H1 (cell line): ENCODE measurements around the gene BRD3OS. TPM values are rescaled to one million over a fixed set of nuclear protein-coding genes. Genes with fewer than 3 reads are reported as not detected.

Source experiments
- CTCF ChIA-PET: fragments of 300-600 bp; sonication (Branson Sonifier 250); formaldehyde crosslinking; loops from one replicate; lab custom pipeline; 2021; ENCODE audit not compliant: partially characterized antibody; lab: Charles Lee
- POLR2A ChIA-PET: fragments of 300-600 bp; sonication (Branson Sonifier 250); formaldehyde crosslinking; loops from one replicate; lab custom pipeline; 2021; ENCODE audit warnings: inconsistent platforms; ENCODE audit not compliant: partially characterized antibody; lab: Charles Lee
- DNase-seq, 2 experiments: peaks; one replicate each; pipeline versions ENCODE4 v3.0.0 to v3.0.0-alpha.2; 2010 to 2022; ENCODE audit warnings: low spot score in 2 of 2, low read depth in 1 of 2, mixed read lengths in 1 of 2
- FAIRE-seq: peaks from 2 replicates; lab custom pipeline; 2011; peaks lifted over from hg19 to GRCh38; lab: Jason Lieb, UNC
- H2AFZ ChIP-seq: 2 replicates; pipeline ENCODE4 v1.8.1; 2012; ENCODE audit warnings: low read length, inconsistent platforms
- H2AK5ac ChIP-seq: 2 replicates; pipeline ENCODE4 v1.6.1; 2013; ENCODE audit warnings: low read depth, low read length
- H2BK120ac ChIP-seq: replicated peaks from 2 replicates; pipeline ENCODE3; 2013; ENCODE audit warnings: low read depth, low read length, inconsistent platforms
- H2BK12ac ChIP-seq: 2 replicates; pipeline ENCODE4 v1.6.1; 2013; ENCODE audit warnings: low read depth, low read length
- H2BK15ac ChIP-seq: 2 replicates; pipeline ENCODE4 v1.6.1; 2013; ENCODE audit warnings: low read length
- H2BK20ac ChIP-seq: 2 replicates; pipeline ENCODE4 v1.6.1; 2013; ENCODE audit warnings: low read length
- H2BK5ac ChIP-seq: 2 replicates; pipeline ENCODE4 v1.6.1; 2013; ENCODE audit warnings: low read depth, low read length
- H3K14ac ChIP-seq: 2 replicates; pipeline ENCODE4 v1.6.1; 2013; ENCODE audit warnings: inconsistent platforms; ENCODE audit not compliant: insufficient read length
- H3K18ac ChIP-seq: 2 replicates; pipeline ENCODE4 v1.6.1; 2013; ENCODE audit warnings: low read length; ENCODE audit errors: extremely low read depth
- H3K23ac ChIP-seq: 2 replicates; pipeline ENCODE4 v1.6.1; 2013; ENCODE audit warnings: inconsistent platforms; ENCODE audit not compliant: insufficient read length
- H3K23me2 ChIP-seq: 2 replicates; pipeline ENCODE4 v1.6.1; 2013; ENCODE audit warnings: low read depth, low read length
- H3K27ac ChIP-seq: 2 replicates; pipeline ENCODE4 v1.6.1; 2011; ENCODE audit warnings: low read depth, low read length, inconsistent platforms
- H3K27me3 ChIP-seq, 4 experiments: replicated peaks in 1 of 4; 1 replicate in 1 of 4; 2 replicates in 3 of 4; pipeline versions ENCODE4 v1.6.1 to v1.8.1; 2011 to 2013; ENCODE audit warnings: low read length in 3 of 4, mild to moderate bottlenecking in 3 of 4, inconsistent platforms in 2 of 4, mixed read lengths in 2 of 4, moderate library complexity in 1 of 4; ENCODE audit not compliant: control insufficient read depth in 3 of 4, insufficient read depth in 3 of 4; ENCODE audit errors: extremely low read depth in 1 of 4
- H3K36me3 ChIP-seq, 4 experiments: 2 replicates each; pipeline versions ENCODE4 v1.6.1 to v1.8.1; 2011 to 2013; ENCODE audit warnings: mild to moderate bottlenecking in 4 of 4, low read length in 3 of 4, moderate library complexity in 2 of 4, control low read depth in 1 of 4, inconsistent platforms in 1 of 4; ENCODE audit not compliant: insufficient read depth in 4 of 4, control insufficient read depth in 2 of 4
- H3K4ac ChIP-seq: replicated peaks from 2 replicates; pipeline ENCODE3; 2013; ENCODE audit warnings: low read length, low read depth, mixed read lengths, inconsistent platforms; ENCODE audit not compliant: insufficient read length
- H3K4me1 ChIP-seq, 4 experiments: replicated peaks in 1 of 4; 1 replicate in 1 of 4; 2 replicates in 3 of 4; pipeline versions ENCODE4 v1.6.1 to v1.8.1; 2011 to 2013; ENCODE audit warnings: low read length in 3 of 4, inconsistent platforms in 2 of 4, mixed read lengths in 1 of 4; ENCODE audit not compliant: insufficient read depth in 4 of 4, control insufficient read depth in 3 of 4
- H3K4me2 ChIP-seq, 2 experiments: 2 replicates each; pipeline versions ENCODE4 v1.6.1 to v1.8.1; 2011 to 2013; ENCODE audit warnings: low read depth in 2 of 2, low read length in 2 of 2, control low read depth in 1 of 2, inconsistent platforms in 1 of 2, mild to moderate bottlenecking in 1 of 2; ENCODE audit not compliant: insufficient read depth in 1 of 2
- H3K4me3 ChIP-seq, 4 experiments: fragments of 200-600, 300-600 bp in 1 of 4; sonication (generic), shearing (Covaris generic), sonication (Bioruptor Twin) in 1 of 4; 2 replicates each; pipeline versions ENCODE4 v1.5.1 to v1.8.1; 2011 to 2016; ENCODE audit warnings: low read length in 4 of 4, low read depth in 3 of 4, control low read depth in 2 of 4, inconsistent platforms in 2 of 4, mild to moderate bottlenecking in 2 of 4, mixed read lengths in 1 of 4, moderate library complexity in 1 of 4; ENCODE audit not compliant: insufficient read depth in 2 of 4; ENCODE audit errors: extremely low read depth in 1 of 4
- H3K56ac ChIP-seq: replicated peaks from 2 replicates; pipeline ENCODE3; 2013; ENCODE audit warnings: low read depth, mild to moderate bottlenecking, mixed read lengths, low read length, inconsistent platforms; ENCODE audit not compliant: insufficient read length
- H3K79me1 ChIP-seq: 2 replicates; pipeline ENCODE4 v1.6.1; 2013; ENCODE audit warnings: low read depth, low read length, control low read depth
- H3K79me2 ChIP-seq, 2 experiments: 2 replicates each; pipeline versions ENCODE4 v1.6.1 to v1.8.1; 2012 to 2013; ENCODE audit warnings: low read length in 2 of 2, mild to moderate bottlenecking in 2 of 2, inconsistent platforms in 1 of 2; ENCODE audit not compliant: insufficient read depth in 2 of 2, control insufficient read depth in 1 of 2
- H3K9ac ChIP-seq, 4 experiments: replicated peaks in 1 of 4; 1 replicate in 1 of 4; 2 replicates in 3 of 4; pipeline versions ENCODE4 v1.6.1 to v1.8.1; 2011 to 2013; ENCODE audit warnings: low read depth in 3 of 4, low read length in 3 of 4, control low read depth in 2 of 4, mild to moderate bottlenecking in 2 of 4, moderate library complexity in 2 of 4, inconsistent platforms in 1 of 4; ENCODE audit errors: extremely low read depth in 1 of 4
- H3K9me3 ChIP-seq, 2 experiments: 2 replicates each; pipeline versions ENCODE4 v1.6.1 to v1.8.1; 2012 to 2013; ENCODE audit warnings: mild to moderate bottlenecking in 2 of 2, moderate library complexity in 2 of 2, control low read depth in 1 of 2, inconsistent platforms in 1 of 2, low read depth in 1 of 2, low read length in 1 of 2, mixed read lengths in 1 of 2; ENCODE audit not compliant: insufficient read depth in 2 of 2
- H4K20me1 ChIP-seq, 2 experiments: replicated peaks in 1 of 2; 2 replicates each; pipeline versions ENCODE3 to v1.8.1; 2011 to 2013; ENCODE audit warnings: inconsistent platforms in 2 of 2, low read length in 2 of 2, mild to moderate bottlenecking in 1 of 2; ENCODE audit not compliant: insufficient read depth in 2 of 2, control insufficient read depth in 1 of 2
- H4K5ac ChIP-seq: 2 replicates; pipeline ENCODE4 v1.6.1; 2013; ENCODE audit warnings: low read length, low read depth, mixed read lengths, inconsistent platforms; ENCODE audit not compliant: insufficient read length
- H4K8ac ChIP-seq: 2 replicates; pipeline ENCODE4 v1.8.0; 2013; ENCODE audit warnings: mild to moderate bottlenecking, moderate library complexity, low read length, inconsistent platforms; ENCODE audit not compliant: insufficient read depth; ENCODE audit errors: extremely low read depth
- H4K91ac ChIP-seq: replicated peaks from 2 replicates; pipeline ENCODE3; 2013; ENCODE audit warnings: low read length, mixed read lengths, inconsistent platforms; ENCODE audit not compliant: insufficient read length
- EGR1 ChIP-seq: IDR thresholded peaks from 2 replicates; pipeline ENCODE4 v1.6.1; 2011; ENCODE audit warnings: low read depth, low read length, borderline replicate concordance
- KDM5A ChIP-seq: fragments of 200-600 bp; IDR thresholded peaks from 2 replicates; pipeline ENCODE4 v1.7.1; 2012; ENCODE audit warnings: mild to moderate bottlenecking, low read length, inconsistent platforms, mixed read lengths
- NANOG ChIP-seq: IDR thresholded peaks from 2 replicates; pipeline ENCODE4 v1.6.1; 2011; ENCODE audit warnings: low read length, low read depth, mild to moderate bottlenecking, inconsistent platforms; ENCODE audit not compliant: insufficient read depth, poor library complexity, severe bottlenecking
- PHF8 ChIP-seq: fragments of 200-600 bp; sonication (generic); conservative IDR thresholded peaks from 2 replicates; pipeline ENCODE4 v1.7.1; 2012; ENCODE audit warnings: low read depth, mild to moderate bottlenecking, inconsistent platforms, low read length, moderate library complexity
- RFX5 ChIP-seq: IDR thresholded peaks from 2 replicates; pipeline ENCODE4 v1.6.1; 2011; ENCODE audit warnings: low read depth, low read length, improper control_type of control experiment, borderline replicate concordance
- SIN3A ChIP-seq, 2 experiments: IDR thresholded peaks in 1 of 2; conservative IDR thresholded peaks in 1 of 2; 2 replicates each; pipeline ENCODE4 v1.6.1; 2011 to 2012; ENCODE audit warnings: low read length in 2 of 2, improper control_type of control experiment in 1 of 2, low read depth in 1 of 2, mild to moderate bottlenecking in 1 of 2
- TAF1 ChIP-seq: IDR thresholded peaks from 2 replicates; pipeline ENCODE4 v1.6.1; 2011; ENCODE audit warnings: mild to moderate bottlenecking, low read depth, low read length
- ZNF274 ChIP-seq: IDR thresholded peaks from 2 replicates; pipeline ENCODE4 v1.7.0; 2012; ENCODE audit warnings: low read length, borderline replicate concordance; ENCODE audit errors: extremely low read depth
- WGBS, 2 experiments: shearing (Covaris generic) in 1 of 2; methylation state at CpG; one replicate each; pipeline versions ENCODE4 v1.1.6 to v1.1.7; 2013 to 2015; ENCODE audit warnings: low lambda C conversion rate in 2 of 2, mixed read lengths in 2 of 2, inconsistent platforms in 1 of 2, low coverage in 1 of 2, missing lambda C conversion rate in 1 of 2; ENCODE audit not compliant: insufficient replicate concordance in 2 of 2, insufficient coverage in 1 of 2, insufficient read length in 1 of 2; ENCODE audit errors: extremely low coverage in 1 of 2, missing lambda C conversion rate in 1 of 2; 5-methylcytosine and 5-hydroxymethylcytosine counted together
- polyA plus RNA-seq, 7 experiments: library from polyadenylated mRNA; depleted of rRNA in 3 of 7; stranded (reverse) in 5 of 7; unstranded in 2 of 7; fragments of >200 nt in 5 of 7; fragments of 200-250 nt in 2 of 7; gene quantifications; 1 replicate in 5 of 7; 2 replicates in 1 of 7; 4 replicates in 1 of 7; pipeline versions ENCODE4 v1.2.1 to v1.2.3, GENCODE V29; 2011 to 2013; ENCODE audit warnings: missing spikeins in 2 of 7, mixed read lengths in 2 of 7
- total RNA-seq: library from RNA; stranded (reverse); fragmentation: NEBNext Ultra II Directional; extraction: Animal tissue kit (Norgen Biotek cat#: 25700); gene quantifications from 2 replicates; pipeline ENCODE4 v1.2.1, GENCODE V29; 2021
- TF ChIP-seq, protein P1 (sequence below): IDR thresholded peaks from 2 replicates; pipeline ENCODE4 v1.6.1; 2012; ENCODE audit warnings: inconsistent platforms

BRD3OS gene
- total and polyA plus RNA-seq, 2 of the 8 experiments (the other 6 are each of a cell fraction or from before 2014, with no cell fraction given) = 12.7 to 20.2 TPM

DNA sequence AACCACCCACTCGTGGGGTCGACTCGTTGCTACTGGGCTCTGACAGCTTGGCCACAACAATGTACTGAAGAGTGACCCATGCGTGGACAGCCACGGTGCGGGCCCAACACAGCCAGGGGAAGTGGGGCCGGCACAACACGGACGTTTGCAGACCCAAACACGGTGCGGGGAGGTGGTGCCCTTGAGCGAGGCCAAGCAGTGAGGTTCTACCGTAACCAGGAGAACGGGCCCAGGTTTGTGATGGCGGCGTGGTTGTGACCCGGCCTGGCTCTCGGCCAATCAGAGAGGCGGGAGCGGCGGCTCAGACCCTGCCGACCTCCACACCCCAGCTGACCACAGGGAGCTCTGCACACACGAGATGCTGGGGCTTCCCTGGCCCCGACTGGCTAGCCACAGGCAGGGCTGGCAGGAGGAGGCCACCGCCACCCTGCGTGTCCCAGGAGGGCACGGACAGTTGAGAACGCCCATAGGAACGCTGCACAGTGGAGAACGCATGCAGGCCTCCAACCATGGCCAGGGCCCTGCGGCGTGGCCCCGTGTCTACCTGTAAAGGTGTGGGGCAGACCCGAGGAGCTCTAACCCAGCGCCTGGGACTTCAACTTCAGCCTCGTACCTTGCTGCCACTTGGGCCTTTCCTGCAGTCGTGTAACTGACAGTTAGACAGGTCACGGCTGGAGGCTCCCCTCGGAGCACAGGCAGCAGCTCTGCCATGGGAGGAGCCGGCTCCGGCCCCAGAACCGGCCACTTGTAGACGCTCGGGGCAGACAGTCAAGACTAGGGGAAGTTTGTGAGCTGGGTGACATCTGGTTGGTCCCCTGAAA lies 28.9 kb downstream of the BRD3OS start:
- Histone ChIP-seq H4K20me1 (peaks cover 38 to 44% of the 10 kb centered on the region in 2 experiments), H3K79me1 (peaks cover 28% of the 10 kb centered on the region), H3K23ac (no peak overlapping the region), H2BK15ac (no peak overlapping the region), H2AFZ (no peak overlapping the region), H4K5ac (no peak overlapping the region), H3K9me3 (no peaks in the 10 kb centered on the region), H3K18ac (no peak overlapping the region), H2BK20ac (no peak overlapping the region), H3K14ac (no peak overlapping the region), H4K91ac (no peak overlapping the region), H2AK5ac (no peak overlapping the region), H2BK12ac (no peak overlapping the region), H3K27ac (no peak overlapping the region), H3K4me3 (no peak overlapping the region), H3K23me2 (no peaks in the 10 kb centered on the region), H3K36me3 (peaks cover 8 to 36% (median 32%) of the 10 kb centered on the region in 4 experiments), H3K4me1 (peaks cover 0 to 7% (median 2%) of the 10 kb centered on the region in 4 experiments; a peak in 4 of 7 replicates), H3K79me2 (peaks cover 6 to 61% of the 10 kb centered on the region in 2 experiments; a peak in 3 of 4 replicates), H2BK120ac (no peak overlapping the region), H3K56ac (no peak overlapping the region), H3K9ac (0 out of 7 replicates have a peak overlapping the region, but pooled peaks of 1 of the 4 experiments have one; percentile 11), H4K8ac (no peak overlapping the region), H3K27me3 (no peaks in the 10 kb centered on the region), H2BK5ac (peak overlapping the region; percentile 18; the same call in 1 of the 2 replicates), H3K4ac (no peak overlapping the region), H3K4me2 (no peak overlapping the region)
- POLR2A ChIA-PET = interaction anchor here (0.6 to 3.9 kb wide), 4 partner anchors 9 to 233 kb away, joined by 3 to 19 read pairs (median 6); partner anchors contain the start of gene WDR5
- CTCF ChIA-PET = interaction anchor here (2.3 kb wide), 1 partner anchor 9 kb away, joined by 7 read pairs; no protein-coding TSS in a partner anchor
- 95% methylated on average over 44 of the region's 44 CpGs; no CpG with 5 or more reads in 1 of the 2 experiments for WGBS, 2 experiments
- DNase-seq = no peak
- no peak for FAIRE-seq
- TF ChIP-seq NANOG (no peak), TAF1 (no peak), KDM5A (no peak), ZNF274 (no peak), SIN3A (conservative IDR thresholded peaks at IDR 0.05 in 1 of 2, IDR thresholded peaks at IDR 0.05 in 1 of 2; ENCODE audit: low read depth in 1 of 2, low read length in 2 of 2) (no peak), PHF8 (no peak), RFX5 (no peak), EGR1 (no peak)
- TF ChIP-seq, protein P1, sequence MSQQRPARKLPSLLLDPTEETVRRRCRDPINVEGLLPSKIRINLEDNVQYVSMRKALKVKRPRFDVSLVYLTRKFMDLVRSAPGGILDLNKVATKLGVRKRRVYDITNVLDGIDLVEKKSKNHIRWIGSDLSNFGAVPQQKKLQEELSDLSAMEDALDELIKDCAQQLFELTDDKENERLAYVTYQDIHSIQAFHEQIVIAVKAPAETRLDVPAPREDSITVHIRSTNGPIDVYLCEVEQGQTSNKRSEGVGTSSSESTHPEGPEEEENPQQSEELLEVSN = no peak
